Measurements from ENCODE around the gene DNAJB6.

Gene DNAJB6

DNA sequence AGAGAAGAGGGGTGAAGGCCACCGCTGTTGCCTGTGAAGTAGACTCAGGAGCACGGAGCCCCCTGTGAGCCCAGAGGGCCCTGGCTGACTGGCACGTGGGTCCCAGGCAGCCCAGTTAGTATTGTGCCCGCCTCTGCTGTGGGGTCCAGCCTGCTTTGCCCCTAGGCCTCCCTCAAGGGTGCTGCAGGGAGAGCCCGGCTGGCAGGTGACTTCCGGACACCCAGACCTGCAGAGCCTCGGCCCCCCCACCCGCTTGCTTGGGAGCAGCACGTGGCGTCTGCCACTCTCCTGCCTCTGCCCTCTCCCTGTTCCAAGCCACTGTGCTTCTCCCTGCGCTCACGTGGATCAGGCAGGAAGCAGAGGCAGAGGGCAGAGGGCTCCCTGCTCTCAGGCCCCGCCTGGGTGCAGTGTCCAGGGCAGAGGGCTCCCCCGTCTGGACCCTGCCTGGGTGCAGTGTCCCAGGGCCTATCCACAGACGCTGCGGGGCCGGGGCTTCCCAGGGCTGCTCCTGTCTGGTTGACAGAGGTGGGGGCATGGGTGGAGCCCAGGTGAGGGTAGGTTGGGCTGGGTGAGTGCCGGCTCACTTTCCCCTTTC is 88.4 kb downstream of the DNAJB6 start:
- H3K4me1 ChIP-seq (ENCODE audit: insufficient read depth, low read length), result no peaks in the 10 kb centered on the region
- no peaks in the 10 kb centered on the region for H3K27me3 ChIP-seq (ENCODE audit: insufficient read depth, low read length)
- no peak overlapping the region for H3K9ac ChIP-seq (ENCODE audit: low read depth, low read length)
- no peaks in the 10 kb centered on the region for H3K9me3 ChIP-seq (ENCODE audit: insufficient read depth, low read depth, low read length)
- 88% methylated on average over 18 of the region's 18 CpGs for WGBS
- H3K4me3 ChIP-seq (ENCODE audit: low read length), result no peak overlapping the region
- H3K27ac ChIP-seq (ENCODE audit: low read depth, low read length), result no peak overlapping the region
- peaks cover 2% of the 10 kb centered on the region; the same call in 1 of the 2 replicates for H3K36me3 ChIP-seq (ENCODE audit: insufficient read depth, low read length)

DNA sequence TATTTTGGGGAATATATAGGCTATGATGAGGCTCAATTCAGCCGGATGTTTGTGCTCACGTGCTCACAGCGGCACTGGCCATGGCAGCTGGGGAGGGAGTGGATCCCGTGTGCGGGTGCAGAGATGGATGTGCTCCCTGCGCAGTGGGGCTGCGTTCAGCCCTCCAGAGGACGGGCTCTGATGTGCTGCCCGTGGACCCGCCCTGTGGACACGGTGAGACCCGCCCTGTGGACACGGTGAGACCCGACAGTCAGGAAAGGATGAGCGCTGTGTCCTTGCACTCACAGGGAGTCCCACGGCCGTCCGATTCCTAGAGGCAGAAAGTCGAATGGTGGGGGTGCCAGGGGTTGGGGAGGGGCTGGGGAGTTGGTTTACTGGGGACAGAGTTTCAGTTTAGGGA is 89.0 kb downstream of the DNAJB6 start:
- Histone ChIP-seq H3K9me3 (ENCODE audit: insufficient read depth, low read depth, low read length) (no peaks in the 10 kb centered on the region), H3K36me3 (ENCODE audit: insufficient read depth, low read length) (peaks cover under 1% of the 10 kb centered on the region; the same call in 1 of the 2 replicates), H3K9ac (ENCODE audit: low read depth, low read length) (no peak overlapping the region), H3K4me3 (ENCODE audit: low read length) (no peak overlapping the region), H3K27ac (ENCODE audit: low read depth, low read length) (no peak overlapping the region), H3K27me3 (ENCODE audit: insufficient read depth, low read length) (no peaks in the 10 kb centered on the region), H3K4me1 (ENCODE audit: insufficient read depth, low read length) (no peaks in the 10 kb centered on the region)
- 95% methylated on average over 19 of the region's 19 CpGs for WGBS

DNA sequence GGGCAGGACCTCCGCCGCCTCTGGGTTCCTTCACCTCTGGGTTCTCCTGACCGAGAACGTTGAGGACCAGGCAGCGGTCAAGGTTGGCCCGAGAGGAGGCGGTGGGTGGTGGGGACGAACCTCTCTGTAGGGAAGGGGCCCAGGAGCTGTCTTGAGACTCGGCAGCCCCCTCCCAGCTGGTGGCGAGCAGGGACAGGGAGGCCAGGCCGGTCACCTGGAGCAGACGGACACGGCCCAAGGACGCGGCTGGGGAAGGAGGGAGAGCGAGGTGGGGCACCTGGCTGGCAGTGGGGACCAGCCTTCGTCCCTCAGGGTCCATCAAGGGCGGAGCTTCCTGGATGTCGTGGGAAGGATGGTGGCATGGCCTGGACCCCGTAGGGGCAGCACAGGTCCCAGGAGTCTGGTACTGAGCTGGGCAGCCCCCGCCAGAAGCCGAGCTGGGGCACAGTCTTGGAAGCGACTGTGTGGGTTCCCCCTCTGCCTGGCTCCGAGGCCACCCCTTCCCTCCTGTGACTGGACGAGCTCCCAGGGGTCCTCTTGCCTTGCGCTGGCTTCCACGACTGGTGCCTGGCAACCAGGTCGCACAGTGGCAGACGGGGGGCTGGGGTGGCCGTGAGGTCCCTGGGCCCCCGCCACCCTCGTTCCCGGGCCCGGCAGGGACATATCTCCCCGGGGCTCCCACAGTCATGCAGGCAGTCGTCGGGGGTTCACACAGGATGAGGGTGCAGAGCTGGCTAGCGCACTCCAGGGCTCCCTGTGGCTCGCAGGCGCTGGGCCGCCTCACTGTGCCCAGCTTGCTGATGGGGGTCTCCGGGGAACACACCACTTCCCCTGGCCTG is 89.9 kb downstream of the DNAJB6 start:
- H3K4me1 ChIP-seq (ENCODE audit: insufficient read depth, low read length), result no peaks in the 10 kb centered on the region

DNA sequence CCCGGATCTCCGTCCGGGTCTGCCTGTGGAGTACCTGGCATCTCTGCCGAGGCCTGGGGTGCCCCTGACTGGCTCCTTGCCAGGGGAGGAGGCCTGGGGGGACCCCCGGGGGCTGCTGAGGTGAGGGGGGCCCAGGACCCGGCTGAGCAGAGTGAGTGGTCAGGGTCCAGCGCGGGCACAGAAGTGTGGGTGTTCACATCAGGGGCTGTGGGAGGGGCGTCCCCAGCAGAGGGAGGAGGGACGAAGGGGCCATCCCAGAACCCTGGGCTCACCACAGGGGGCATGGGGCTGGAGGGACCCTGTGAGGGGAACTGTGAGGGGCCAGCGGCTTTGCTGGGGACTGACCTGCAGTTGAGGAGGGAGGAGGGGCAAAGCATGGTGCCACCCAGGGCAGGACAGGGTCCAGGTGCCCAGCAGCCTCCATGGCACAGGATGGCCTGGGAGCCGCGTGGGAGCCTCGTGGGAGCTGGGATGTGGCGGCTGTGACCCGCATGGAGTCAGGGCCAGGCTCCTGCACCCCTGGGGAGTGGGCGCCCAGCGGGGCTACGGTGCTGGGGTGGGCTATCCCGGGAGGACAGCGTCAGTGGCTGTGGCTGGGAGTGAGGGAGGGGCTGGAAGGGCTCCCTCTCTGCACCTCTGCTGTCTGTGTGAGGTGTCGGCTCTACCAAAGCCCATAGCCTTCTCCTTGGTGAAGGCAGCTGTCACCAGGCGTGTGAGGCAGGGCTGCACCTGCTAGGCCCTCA is 91.2 kb downstream of the DNAJB6 start:
- H3K9me3 ChIP-seq (ENCODE audit: insufficient read depth, low read depth, low read length), result no peaks in the 10 kb centered on the region
- no peaks in the 10 kb centered on the region for H3K4me1 ChIP-seq (ENCODE audit: insufficient read depth, low read length)
- WGBS, result 94% methylated on average over 23 of the region's 23 CpGs
- no peaks in the 10 kb centered on the region for H3K27me3 ChIP-seq (ENCODE audit: insufficient read depth, low read length)
- H3K4me3 ChIP-seq (ENCODE audit: low read length), result no peak overlapping the region
- no peak overlapping the region for H3K9ac ChIP-seq (ENCODE audit: low read depth, low read length)
- H3K36me3 ChIP-seq (ENCODE audit: insufficient read depth, low read length), result no peaks in the 10 kb centered on the region; the same call in 1 of the 2 replicates
- H3K27ac ChIP-seq (ENCODE audit: low read depth, low read length), result no peak overlapping the region

More for the DNA sequence above, 89.9 kb downstream of the DNAJB6 start:
- no peaks in the 10 kb centered on the region for H3K27me3 ChIP-seq (ENCODE audit: insufficient read depth, low read length)
- H3K9ac ChIP-seq (ENCODE audit: low read depth, low read length), result no peak overlapping the region
- no peaks in the 10 kb centered on the region for H3K9me3 ChIP-seq (ENCODE audit: insufficient read depth, low read depth, low read length)
- H3K36me3 ChIP-seq (ENCODE audit: insufficient read depth, low read length), result no peaks in the 10 kb centered on the region; the same call in 1 of the 2 replicates
- no peak overlapping the region for H3K27ac ChIP-seq (ENCODE audit: low read depth, low read length)
- WGBS, result 93% methylated on average over 42 of the region's 42 CpGs
- no peak overlapping the region for H3K4me3 ChIP-seq (ENCODE audit: low read length)

DNA sequence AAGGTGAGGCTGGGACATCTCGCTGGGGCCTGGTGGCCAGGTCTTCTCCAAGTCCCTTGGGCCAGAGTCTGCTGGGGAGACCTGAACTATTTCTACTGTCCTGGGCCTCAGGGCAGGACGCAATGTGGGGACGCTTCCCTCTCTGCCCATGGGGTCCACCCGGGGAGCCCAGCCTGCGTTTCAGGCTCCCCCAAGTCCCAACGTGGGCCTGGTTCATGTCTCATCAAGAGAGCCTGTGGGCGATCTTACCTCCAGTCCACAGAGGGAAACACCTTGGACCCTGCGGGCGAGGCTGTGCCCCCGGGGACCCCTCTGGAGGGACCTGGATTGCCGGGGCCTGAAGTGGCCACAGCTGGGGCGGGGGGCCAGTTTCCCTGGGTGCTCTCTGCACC is 91.7 kb downstream of the DNAJB6 start:
- Histone ChIP-seq H3K9me3 (ENCODE audit: insufficient read depth, low read depth, low read length) (no peaks in the 10 kb centered on the region), H3K27ac (ENCODE audit: low read depth, low read length) (no peak overlapping the region), H3K36me3 (ENCODE audit: insufficient read depth, low read length) (no peaks in the 10 kb centered on the region; the same call in 1 of the 2 replicates), H3K27me3 (ENCODE audit: insufficient read depth, low read length) (no peaks in the 10 kb centered on the region), H3K4me1 (ENCODE audit: insufficient read depth, low read length) (no peaks in the 10 kb centered on the region), H3K4me3 (ENCODE audit: low read length) (no peak overlapping the region), H3K9ac (ENCODE audit: low read depth, low read length) (no peak overlapping the region)
- WGBS, result 92% methylated on average over 12 of the region's 12 CpGs

DNA sequence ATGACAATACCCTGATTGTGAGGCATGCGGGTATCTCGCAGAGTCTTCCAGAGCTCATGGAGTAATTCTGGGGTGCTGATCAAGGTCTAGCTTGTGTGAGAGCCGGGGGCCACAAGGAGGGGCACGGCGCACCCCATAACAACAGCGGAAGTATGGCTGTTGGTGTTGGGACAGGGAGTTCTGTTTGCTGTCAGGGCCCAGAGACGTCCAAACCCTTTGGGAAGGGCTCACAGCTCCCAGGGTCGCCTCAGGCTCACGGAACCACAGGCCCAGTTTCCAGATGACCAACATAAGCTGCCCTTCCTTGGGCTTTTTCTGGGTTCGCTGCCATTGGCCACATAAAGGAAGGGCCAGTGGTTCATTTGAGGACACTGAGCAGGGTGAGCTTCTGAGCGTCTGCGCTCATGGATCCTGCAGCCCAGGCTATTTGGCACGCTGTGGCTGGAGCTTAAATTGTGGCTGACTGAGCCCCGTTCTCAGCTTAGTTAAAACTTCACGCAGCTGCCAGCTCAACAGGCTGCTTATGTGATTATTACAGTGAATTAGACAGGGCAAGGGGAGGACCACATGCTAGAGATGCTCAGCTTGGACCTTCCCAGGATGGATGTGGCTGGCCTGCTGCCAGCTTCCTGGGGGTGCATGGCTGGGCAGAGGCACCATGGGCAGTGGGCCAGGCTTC is 92.3 kb downstream of the DNAJB6 start:
- Histone ChIP-seq H3K9ac (ENCODE audit: low read depth, low read length) (no peak overlapping the region), H3K36me3 (ENCODE audit: insufficient read depth, low read length) (no peaks in the 10 kb centered on the region; the same call in 1 of the 2 replicates), H3K4me1 (ENCODE audit: insufficient read depth, low read length) (no peaks in the 10 kb centered on the region), H3K9me3 (ENCODE audit: insufficient read depth, low read depth, low read length) (no peaks in the 10 kb centered on the region), H3K27ac (ENCODE audit: low read depth, low read length) (no peak overlapping the region), H3K27me3 (ENCODE audit: insufficient read depth, low read length) (no peaks in the 10 kb centered on the region), H3K4me3 (ENCODE audit: low read length) (no peak overlapping the region)
- 93% methylated on average over 15 of the region's 15 CpGs for WGBS

DNA sequence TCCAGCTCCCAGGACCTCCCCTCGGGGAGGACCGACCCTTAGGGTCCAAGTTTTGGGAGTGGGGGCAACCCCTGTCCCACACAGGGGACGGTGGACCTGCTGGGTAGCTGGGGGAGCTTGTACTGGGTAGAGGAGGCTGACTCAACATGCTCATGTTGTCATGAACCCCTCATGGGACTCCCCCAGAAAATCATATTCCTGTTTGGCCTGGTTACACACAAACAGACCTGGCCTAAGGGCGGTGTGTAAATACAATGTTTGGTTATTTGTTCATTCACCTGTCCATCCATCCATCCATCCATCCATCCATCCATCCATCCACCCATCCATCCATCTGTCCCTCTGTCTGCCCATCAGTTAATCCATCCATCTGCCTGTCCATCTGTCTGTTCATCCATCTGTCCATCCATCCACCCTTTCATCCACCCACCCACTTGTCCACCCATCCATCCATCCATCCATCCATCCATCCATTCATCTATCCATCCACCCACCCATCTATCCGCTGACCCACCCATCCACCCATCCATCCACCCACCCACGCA is 92.9 kb downstream of the DNAJB6 start:
- no peaks in the 10 kb centered on the region for H3K27me3 ChIP-seq (ENCODE audit: insufficient read depth, low read length)
- no peaks in the 10 kb centered on the region for H3K4me1 ChIP-seq (ENCODE audit: insufficient read depth, low read length)
- no peak overlapping the region for H3K9ac ChIP-seq (ENCODE audit: low read depth, low read length)
- H3K36me3 ChIP-seq (ENCODE audit: insufficient read depth, low read length), result no peaks in the 10 kb centered on the region
- WGBS, result 94% methylated on average over 6 of the region's 6 CpGs
- H3K27ac ChIP-seq (ENCODE audit: low read depth, low read length), result no peak overlapping the region
- no peaks in the 10 kb centered on the region for H3K9me3 ChIP-seq (ENCODE audit: insufficient read depth, low read depth, low read length)
- H3K4me3 ChIP-seq (ENCODE audit: low read length), result no peak overlapping the region

DNA sequence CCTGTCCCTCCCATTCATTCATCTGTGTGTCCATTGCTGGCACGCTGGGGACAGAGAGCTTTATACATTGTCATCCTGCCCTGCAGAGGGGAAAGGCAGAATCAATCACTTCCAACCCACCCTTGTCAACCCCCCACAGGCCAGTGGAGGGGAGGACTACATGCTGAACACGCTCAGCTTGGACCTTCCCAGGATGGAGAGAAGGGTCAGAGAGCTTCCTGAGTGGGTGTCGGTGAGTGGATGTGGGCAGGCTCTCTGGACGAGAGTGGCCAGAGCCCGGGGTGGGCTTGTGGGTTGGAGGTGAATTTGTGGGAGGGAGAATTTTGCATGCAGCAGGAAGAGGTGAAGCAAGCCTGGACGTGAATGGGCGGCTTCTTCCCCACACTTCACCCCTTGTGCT is 93.9 kb downstream of the DNAJB6 start:
- Histone ChIP-seq H3K4me1 (ENCODE audit: insufficient read depth, low read length) (no peaks in the 10 kb centered on the region), H3K9ac (ENCODE audit: low read depth, low read length) (no peak overlapping the region), H3K9me3 (ENCODE audit: insufficient read depth, low read depth, low read length) (no peaks in the 10 kb centered on the region), H3K27me3 (ENCODE audit: insufficient read depth, low read length) (no peaks in the 10 kb centered on the region), H3K4me3 (ENCODE audit: low read length) (no peak overlapping the region), H3K27ac (ENCODE audit: low read depth, low read length) (no peak overlapping the region), H3K36me3 (ENCODE audit: insufficient read depth, low read length) (no peaks in the 10 kb centered on the region)
- 97% methylated on average over 7 of the region's 7 CpGs for WGBS

DNA sequence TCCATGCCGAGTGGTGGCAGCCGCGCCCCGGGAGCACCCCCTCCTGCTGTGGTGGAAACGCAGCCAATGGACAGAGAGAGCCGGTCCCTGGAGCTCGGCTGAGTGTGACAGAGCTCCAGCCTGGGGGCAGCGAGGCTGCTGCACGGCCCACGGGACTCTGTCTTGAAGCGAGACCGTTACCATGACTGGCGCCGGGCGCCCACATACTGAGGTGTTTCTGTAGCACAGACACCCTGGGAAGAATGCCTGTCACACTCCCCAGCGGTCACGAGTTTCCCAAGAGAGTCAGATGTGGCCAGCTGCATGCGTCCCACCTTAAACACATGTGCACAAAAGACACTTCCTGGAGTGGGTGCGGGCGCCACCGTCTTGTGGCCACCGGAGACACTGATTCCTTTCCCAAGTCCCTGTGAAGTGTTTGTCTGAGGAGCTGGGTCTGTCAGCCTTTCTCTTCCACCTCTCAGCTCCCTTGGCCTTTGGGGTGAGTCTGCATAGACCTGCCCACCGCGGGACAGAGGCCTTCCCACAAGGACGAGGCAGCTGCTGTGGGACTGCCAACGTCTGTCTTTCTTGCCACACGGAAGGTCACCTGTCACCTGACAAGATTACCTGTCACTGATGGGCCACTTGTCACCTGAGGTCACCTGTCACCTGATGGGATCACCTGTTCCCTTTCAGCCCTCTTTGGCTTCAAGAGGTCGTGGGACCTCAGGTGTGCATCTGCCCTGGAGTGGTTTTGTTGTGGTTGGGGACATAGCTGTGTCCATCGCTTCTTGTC is 94.6 kb downstream of the DNAJB6 start:
- Histone ChIP-seq H3K4me1 (ENCODE audit: insufficient read depth, low read length) (no peaks in the 10 kb centered on the region), H3K27ac (ENCODE audit: low read depth, low read length) (no peak overlapping the region), H3K36me3 (ENCODE audit: insufficient read depth, low read length) (no peaks in the 10 kb centered on the region), H3K4me3 (ENCODE audit: low read length) (no peak overlapping the region), H3K27me3 (ENCODE audit: insufficient read depth, low read length) (no peaks in the 10 kb centered on the region), H3K9ac (ENCODE audit: low read depth, low read length) (no peak overlapping the region), H3K9me3 (ENCODE audit: insufficient read depth, low read depth, low read length) (no peaks in the 10 kb centered on the region)
- 94% methylated on average over 29 of the region's 29 CpGs for WGBS

DNA sequence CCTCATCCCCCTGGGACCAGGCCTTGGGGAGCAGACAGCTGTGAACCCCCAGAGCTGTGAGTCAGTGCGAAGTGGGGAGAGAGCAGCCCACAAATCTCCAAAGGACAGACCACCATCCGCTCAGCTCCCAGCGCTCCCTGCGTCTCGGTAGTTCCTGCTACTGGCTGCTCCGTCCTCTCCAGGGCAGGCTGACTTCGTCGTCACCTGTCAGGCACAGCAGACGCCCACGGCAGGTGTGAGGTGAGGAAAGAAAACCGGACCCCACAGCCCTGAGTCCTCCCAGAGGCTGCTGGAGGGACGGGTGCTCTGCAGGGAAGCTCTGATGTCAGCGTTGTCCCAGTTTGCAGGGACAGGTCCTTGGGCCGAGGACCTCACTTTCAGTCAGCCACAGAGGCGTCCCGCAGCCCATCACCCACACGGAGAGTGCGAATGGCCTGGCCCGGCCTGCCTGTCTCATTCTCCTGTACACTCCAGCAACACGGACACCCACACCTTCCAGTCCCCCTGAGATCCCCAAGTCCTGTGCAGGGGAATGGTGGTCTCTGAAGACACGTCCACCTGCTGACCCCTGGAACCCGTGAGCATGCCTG is 95.2 kb downstream of the DNAJB6 start:
- Histone ChIP-seq H3K4me3 (ENCODE audit: low read length) (no peak overlapping the region), H3K9me3 (ENCODE audit: insufficient read depth, low read depth, low read length) (peaks cover 3% of the 10 kb centered on the region; the same call in 1 of the 2 replicates), H3K4me1 (ENCODE audit: insufficient read depth, low read length) (no peaks in the 10 kb centered on the region), H3K27ac (ENCODE audit: low read depth, low read length) (no peak overlapping the region), H3K27me3 (ENCODE audit: insufficient read depth, low read length) (no peaks in the 10 kb centered on the region), H3K9ac (ENCODE audit: low read depth, low read length) (no peak overlapping the region), H3K36me3 (ENCODE audit: insufficient read depth, low read length) (no peaks in the 10 kb centered on the region)
- WGBS, result 88% methylated on average over 22 of the region's 22 CpGs
